ENCODE results near the gene UACA. TPM values are rescaled to one million over a fixed set of nuclear protein-coding genes. Genes with fewer than 3 reads are reported as not detected.
A peak's percentile ranks its signal among the peaks of the same experiment; 100 is the strongest.

The UACA gene
- total and polyA plus RNA-seq, 2 experiments from 2014 or later: 46.7 to 58.7 TPM

DNA sequence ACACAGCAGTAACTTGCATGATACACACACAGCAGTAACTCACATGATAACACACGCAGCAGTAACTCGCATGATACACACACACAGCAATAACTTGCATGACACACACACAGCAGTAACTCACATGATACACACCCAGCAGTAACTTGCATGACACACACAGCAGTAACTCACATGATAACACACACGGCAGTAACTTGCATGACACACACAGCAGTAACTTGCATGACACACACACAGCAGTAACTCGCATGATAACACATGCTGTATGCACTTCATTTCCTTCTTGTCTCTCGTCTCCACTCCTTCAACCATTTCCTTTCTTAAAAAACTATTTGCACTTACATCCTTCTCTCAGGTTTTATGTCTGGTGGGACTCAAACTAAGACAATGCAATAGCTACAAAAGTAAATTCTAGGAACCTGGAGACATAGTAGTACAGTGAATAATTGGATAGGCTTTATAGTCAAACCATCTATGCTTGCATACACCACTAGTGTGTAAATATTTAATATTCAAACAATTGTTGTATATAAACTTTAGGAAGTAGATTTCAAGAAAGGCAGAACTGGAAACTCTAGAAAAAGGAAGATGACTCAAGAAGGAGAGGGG, 130.8 kb downstream of the UACA start:
- H3K4me2 ChIP-seq: no peak overlapping the region
- H3K9me2 ChIP-seq (replicated peaks; ENCODE audit: insufficient read depth): no peaks in the 10 kb centered on the region
- H3K9me3 ChIP-seq (ENCODE audit: low read depth): no peaks in the 10 kb centered on the region
- peaks cover 16% of the 10 kb centered on the region for H3K4me1 ChIP-seq (ENCODE audit: insufficient read depth)
- no peak overlapping the region for H2AFZ ChIP-seq
- no peaks in the 10 kb centered on the region for H3K27me3 ChIP-seq
- TF ChIP-seq EZH2phosphoT487 (IDR thresholded peaks at IDR 0.05; ENCODE audit: low read depth, severe bottlenecking, unreplicated experiment) (no peak), EZH2 (IDR thresholded peaks at IDR 0.05; ENCODE audit: borderline replicate concordance) (no peak)
- TF ChIP-seq, protein P1, sequence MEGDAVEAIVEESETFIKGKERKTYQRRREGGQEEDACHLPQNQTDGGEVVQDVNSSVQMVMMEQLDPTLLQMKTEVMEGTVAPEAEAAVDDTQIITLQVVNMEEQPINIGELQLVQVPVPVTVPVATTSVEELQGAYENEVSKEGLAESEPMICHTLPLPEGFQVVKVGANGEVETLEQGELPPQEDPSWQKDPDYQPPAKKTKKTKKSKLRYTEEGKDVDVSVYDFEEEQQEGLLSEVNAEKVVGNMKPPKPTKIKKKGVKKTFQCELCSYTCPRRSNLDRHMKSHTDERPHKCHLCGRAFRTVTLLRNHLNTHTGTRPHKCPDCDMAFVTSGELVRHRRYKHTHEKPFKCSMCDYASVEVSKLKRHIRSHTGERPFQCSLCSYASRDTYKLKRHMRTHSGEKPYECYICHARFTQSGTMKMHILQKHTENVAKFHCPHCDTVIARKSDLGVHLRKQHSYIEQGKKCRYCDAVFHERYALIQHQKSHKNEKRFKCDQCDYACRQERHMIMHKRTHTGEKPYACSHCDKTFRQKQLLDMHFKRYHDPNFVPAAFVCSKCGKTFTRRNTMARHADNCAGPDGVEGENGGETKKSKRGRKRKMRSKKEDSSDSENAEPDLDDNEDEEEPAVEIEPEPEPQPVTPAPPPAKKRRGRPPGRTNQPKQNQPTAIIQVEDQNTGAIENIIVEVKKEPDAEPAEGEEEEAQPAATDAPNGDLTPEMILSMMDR (IDR thresholded peaks at IDR 0.05; ENCODE audit: poor library complexity): no peak
- no peak overlapping the region for H3K4me3 ChIP-seq
- no peaks in the 10 kb centered on the region for H3K36me3 ChIP-seq (replicated peaks; ENCODE audit: insufficient read depth, low read depth)
- peak; percentile 22 for DNase-seq (ENCODE audit: low spot score)
- no peaks in the 10 kb centered on the region for H4K20me1 ChIP-seq (ENCODE audit: insufficient read depth, poor library complexity, severe bottlenecking)
- peak overlapping the region; percentile 80 for H3K27ac ChIP-seq
- no peaks in the 10 kb centered on the region for H3K79me2 ChIP-seq
- WGBS (ENCODE audit: low lambda C conversion rate, missing lambda C conversion rate): 77% methylated on average over 5 of the region's 5 CpGs

DNA sequence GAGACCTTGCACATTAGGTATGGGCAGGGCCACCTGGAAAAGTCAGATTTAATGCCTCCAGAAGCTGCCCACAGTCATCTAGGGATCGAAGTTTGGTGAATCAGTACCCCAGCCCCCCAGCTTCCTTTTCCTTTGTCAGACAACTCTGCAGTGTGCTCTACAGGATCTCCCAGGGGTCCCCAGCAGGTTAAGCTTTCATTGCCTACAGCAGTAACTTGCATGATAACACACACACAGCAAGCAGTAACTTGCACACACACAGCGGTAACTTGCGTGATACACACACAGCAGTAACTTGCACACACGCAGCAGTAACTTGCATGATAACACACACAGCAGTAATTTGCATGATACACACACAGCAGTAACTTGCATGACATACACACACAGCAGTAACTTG, 131.3 kb downstream of the UACA start:
- H4K20me1 ChIP-seq (ENCODE audit: insufficient read depth, poor library complexity, severe bottlenecking): no peaks in the 10 kb centered on the region
- H3K27me3 ChIP-seq: no peaks in the 10 kb centered on the region
- H3K79me2 ChIP-seq: no peaks in the 10 kb centered on the region
- no peaks in the 10 kb centered on the region for H3K36me3 ChIP-seq (replicated peaks; ENCODE audit: insufficient read depth, low read depth)
- DNase-seq (ENCODE audit: low spot score): no peak
- H3K27ac ChIP-seq: peak overlapping the region; percentile 31
- no peak for TF ChIP-seq EZH2phosphoT487 (IDR thresholded peaks at IDR 0.05; ENCODE audit: low read depth, severe bottlenecking, unreplicated experiment)
- TF ChIP-seq EZH2 (IDR thresholded peaks at IDR 0.05; ENCODE audit: borderline replicate concordance): no peak
- TF ChIP-seq, protein P1 (IDR thresholded peaks at IDR 0.05; ENCODE audit: poor library complexity): no peak
- H3K4me3 ChIP-seq: no peak overlapping the region
- WGBS (ENCODE audit: low lambda C conversion rate, missing lambda C conversion rate): 83% methylated on average over 4 of the region's 4 CpGs
- H3K9me2 ChIP-seq (replicated peaks; ENCODE audit: insufficient read depth): no peaks in the 10 kb centered on the region
- H3K4me1 ChIP-seq (ENCODE audit: insufficient read depth): peaks cover 16% of the 10 kb centered on the region
- H3K9me3 ChIP-seq (ENCODE audit: low read depth): no peaks in the 10 kb centered on the region
- H2AFZ ChIP-seq: no peak overlapping the region
- no peak overlapping the region for H3K4me2 ChIP-seq

DNA sequence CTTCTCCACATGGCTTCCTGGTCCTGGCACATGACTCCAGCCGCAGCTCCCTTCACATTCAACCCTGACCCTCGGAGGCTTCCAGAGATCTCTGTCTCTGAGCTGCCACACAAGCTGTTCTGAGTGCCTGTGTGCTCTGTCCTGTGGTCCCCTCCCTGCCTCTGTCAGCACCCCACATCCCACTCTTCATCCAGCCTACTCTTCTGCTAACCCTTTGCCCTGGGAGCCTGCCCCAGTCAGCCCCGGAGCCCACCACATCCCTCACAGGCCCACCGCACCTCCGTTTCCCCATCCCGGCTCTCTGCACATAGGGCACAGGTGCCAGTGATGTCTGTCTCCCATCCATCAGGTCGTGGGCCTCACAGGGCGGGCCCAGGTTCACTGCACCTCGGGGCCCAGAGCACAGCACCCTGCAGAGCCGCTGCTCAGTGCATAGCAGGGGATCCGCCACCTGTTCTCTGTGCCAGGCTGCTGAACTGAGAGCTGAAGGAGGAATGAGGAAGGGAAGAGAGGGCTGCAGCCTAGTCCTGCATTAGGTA, 133.6 kb downstream of the UACA start:
- WGBS (ENCODE audit: low lambda C conversion rate, missing lambda C conversion rate): 95% methylated on average over 11 of the region's 11 CpGs
- DNase-seq (ENCODE audit: low spot score): no peak

More for the DNA sequence above, 133.6 kb downstream of the UACA start:
- H3K4me2 ChIP-seq: no peak overlapping the region
- H3K27ac ChIP-seq: no peak overlapping the region
- no peaks in the 10 kb centered on the region for H3K79me2 ChIP-seq
- H3K4me1 ChIP-seq (ENCODE audit: insufficient read depth): peaks cover 16% of the 10 kb centered on the region
- H3K36me3 ChIP-seq (replicated peaks; ENCODE audit: insufficient read depth, low read depth): no peaks in the 10 kb centered on the region
- H2AFZ ChIP-seq: no peak overlapping the region
- H3K9me2 ChIP-seq (replicated peaks; ENCODE audit: insufficient read depth): no peaks in the 10 kb centered on the region
- H3K4me3 ChIP-seq: no peak overlapping the region
- TF ChIP-seq EZH2phosphoT487 (IDR thresholded peaks at IDR 0.05; ENCODE audit: low read depth, severe bottlenecking, unreplicated experiment) (no peak), EZH2 (IDR thresholded peaks at IDR 0.05; ENCODE audit: borderline replicate concordance) (no peak)
- TF ChIP-seq, protein P1 (IDR thresholded peaks at IDR 0.05; ENCODE audit: poor library complexity): no peak
- no peaks in the 10 kb centered on the region for H3K27me3 ChIP-seq
- H3K9me3 ChIP-seq (ENCODE audit: low read depth): no peaks in the 10 kb centered on the region
- no peaks in the 10 kb centered on the region for H4K20me1 ChIP-seq (ENCODE audit: insufficient read depth, poor library complexity, severe bottlenecking)

Measured in hepatocyte (in vitro differentiated cells).